Effector memory CD4-positive, alpha-beta T cell (primary cell): ENCODE measurements around the gene SNX6.
"Not testable (repeated sequence)": the region's sequence is repeated elsewhere in the genome, so short reads cannot be mapped to it uniquely, and the experiment has no call there.

Source experiments
- DNase-seq, 3 donors: peaks; one replicate each; pipeline ENCODE4 v3.0.0-alpha.2; 2020
- H3K27ac ChIP-seq: 2 replicates; pipeline ENCODE4 v1.7.0; 2013; ENCODE audit warnings: mild to moderate bottlenecking, low read length, moderate library complexity; ENCODE audit not compliant: insufficient read depth, poor library complexity, severe bottlenecking
- H3K27me3 ChIP-seq: replicated peaks from 2 replicates; pipeline ENCODE4 v1.7.0; 2013; ENCODE audit warnings: mild to moderate bottlenecking, low read length; ENCODE audit not compliant: insufficient read depth, control insufficient read depth, poor library complexity, severe bottlenecking
- H3K36me3 ChIP-seq: 2 replicates; pipeline ENCODE4 v1.7.0; 2013; ENCODE audit warnings: mild to moderate bottlenecking, low read length, moderate library complexity; ENCODE audit not compliant: control insufficient read depth, insufficient read depth
- H3K4me1 ChIP-seq: 2 replicates; pipeline ENCODE4 v1.7.0; 2013; ENCODE audit warnings: low read length, mild to moderate bottlenecking; ENCODE audit not compliant: control insufficient read depth, insufficient read depth, poor library complexity, severe bottlenecking
- H3K4me3 ChIP-seq: 2 replicates; pipeline ENCODE4 v1.7.0; 2013; ENCODE audit warnings: low read length, low read depth, mild to moderate bottlenecking; ENCODE audit not compliant: insufficient read depth, poor library complexity, severe bottlenecking
- H3K9me3 ChIP-seq: 2 replicates; pipeline ENCODE4 v1.7.0; 2013; ENCODE audit warnings: mild to moderate bottlenecking, low read length, moderate library complexity; ENCODE audit not compliant: control insufficient read depth

SNX6 gene

DNA sequence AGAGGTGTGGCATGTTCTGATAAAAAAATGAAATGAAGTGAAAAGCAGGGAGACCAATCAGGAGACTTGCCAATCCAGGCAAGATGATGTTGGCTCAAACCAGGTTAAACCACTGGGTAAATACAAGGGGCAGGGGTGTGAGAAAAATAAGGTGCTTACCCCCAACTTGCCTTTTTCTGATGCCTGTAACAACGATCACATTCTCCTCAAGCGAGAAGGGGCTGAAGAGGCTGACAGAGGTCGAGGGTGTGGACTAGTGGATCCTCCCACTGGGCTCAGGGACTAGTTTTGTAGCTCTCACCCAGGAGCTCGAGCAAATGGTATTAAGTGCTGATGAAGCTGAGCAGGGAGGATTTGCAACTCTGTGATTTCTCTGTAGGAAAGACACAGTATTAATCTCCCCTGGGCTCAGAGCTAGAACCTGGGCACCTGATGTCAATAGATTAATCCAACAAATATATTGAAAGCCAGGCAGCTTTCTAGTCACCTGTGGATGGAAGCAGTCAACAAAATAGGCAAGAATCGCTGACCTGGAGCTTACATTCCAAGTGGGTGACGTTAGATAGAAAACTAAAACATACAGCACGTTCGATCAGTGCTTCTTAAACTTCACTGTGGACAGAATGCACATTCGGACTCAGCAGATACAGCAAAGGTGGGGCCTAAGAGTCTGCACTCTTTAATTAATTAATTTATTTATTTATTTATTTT lies 75.3 kb downstream of the SNX6 start:
- no peak overlapping the region for H3K4me3 ChIP-seq
- H3K27ac ChIP-seq = peak overlapping the region; percentile 45
- no peaks in the 10 kb centered on the region for H3K9me3 ChIP-seq
- H3K27me3 ChIP-seq = no peaks in the 10 kb centered on the region
- peak in 1 of 3 donors; percentile 10 for DNase-seq
- H3K36me3 ChIP-seq = no peaks in the 10 kb centered on the region
- H3K4me1 ChIP-seq = no peaks in the 10 kb centered on the region

DNA sequence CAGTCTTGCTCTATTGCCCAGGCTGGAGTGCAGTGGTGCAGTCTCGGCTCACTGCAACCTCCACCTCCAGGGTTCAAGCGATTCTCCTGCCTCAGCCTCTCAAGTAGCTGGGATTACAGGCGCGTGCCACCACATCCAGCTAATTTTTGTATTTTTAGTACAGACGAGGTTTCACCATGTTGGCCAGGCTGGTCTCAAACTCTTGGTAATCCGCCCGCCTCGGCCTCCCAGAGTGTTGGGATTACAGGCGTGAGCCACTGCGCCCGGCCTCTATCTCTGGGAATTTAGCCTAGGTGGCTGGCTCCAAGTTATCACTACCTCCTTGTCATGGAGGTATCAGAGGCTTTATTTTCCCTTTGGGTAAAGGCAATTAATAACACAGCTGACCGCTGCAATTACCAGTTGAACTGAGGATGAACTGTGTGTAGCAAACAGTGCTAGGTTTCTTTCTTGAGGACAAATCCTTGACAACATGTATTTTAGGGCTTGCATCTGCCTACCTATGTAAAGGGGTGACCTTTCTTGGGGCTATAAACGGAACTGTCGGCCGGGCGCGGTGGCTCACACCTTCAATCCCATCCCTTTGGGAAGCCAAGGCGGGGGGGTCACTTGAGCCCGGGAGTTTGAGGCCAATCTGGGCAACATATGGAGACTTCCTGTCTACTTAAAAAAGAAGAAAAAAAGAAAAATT lies 80.5 kb downstream of the SNX6 start:
- H3K27me3 ChIP-seq, H3K27ac ChIP-seq, H3K9me3 ChIP-seq, H3K36me3 ChIP-seq, H3K4me3 ChIP-seq, H3K4me1 ChIP-seq, DNase-seq: not testable (repeated sequence)

DNA sequence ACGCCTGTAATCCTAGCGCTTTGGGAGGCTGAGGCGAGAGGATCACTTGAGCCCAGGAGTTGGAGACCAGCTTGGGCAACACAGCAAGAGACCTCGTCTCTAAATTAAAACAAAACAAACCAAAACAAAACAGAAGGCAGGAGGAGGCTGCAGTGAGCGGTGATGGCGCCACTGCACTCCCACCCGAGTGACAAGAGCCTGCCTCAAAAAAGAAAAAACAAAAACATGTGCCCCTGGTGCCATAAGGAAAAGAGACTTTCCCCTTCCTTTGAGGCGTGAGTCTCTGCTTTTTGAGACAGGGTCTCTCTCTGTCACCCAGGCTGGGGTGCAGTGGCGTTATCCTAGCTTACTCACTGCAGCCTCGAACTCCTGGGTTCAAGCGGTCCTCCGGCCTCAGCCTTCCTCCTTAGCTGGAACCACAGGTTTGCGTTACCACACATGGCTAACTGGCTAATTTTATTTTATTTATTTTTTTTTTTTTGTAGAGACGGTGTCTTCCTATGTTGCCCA lies 81.4 kb downstream of the SNX6 start:
- DNase-seq = peak in 2 of 3 donors; percentile 13 to 18
- Histone ChIP-seq H3K4me1 (no peaks in the 10 kb centered on the region), H3K27ac (no peak overlapping the region), H3K27me3 (no peaks in the 10 kb centered on the region), H3K9me3 (no peaks in the 10 kb centered on the region), H3K36me3 (no peaks in the 10 kb centered on the region), H3K4me3 (no peak overlapping the region)

DNA sequence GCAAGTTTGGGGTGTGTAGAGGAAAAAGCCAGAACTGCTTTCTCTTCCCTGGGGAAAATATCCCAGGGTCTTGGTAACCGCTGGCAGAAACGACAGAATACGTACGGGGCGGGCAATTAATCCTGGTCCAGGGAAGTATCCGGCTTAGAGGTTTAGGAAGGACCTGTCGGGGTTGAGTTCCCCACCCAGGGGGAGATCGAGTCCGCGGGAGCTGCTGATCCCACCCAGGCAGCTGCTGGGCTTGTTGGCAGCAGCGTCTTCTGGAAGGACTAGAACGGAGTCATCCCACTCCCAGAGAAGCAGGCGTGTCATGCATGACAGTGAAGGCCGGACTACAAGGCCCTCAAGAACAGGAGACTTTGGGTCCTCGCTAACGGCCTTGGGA lies 82.8 kb downstream of the SNX6 start:
- not testable (repeated sequence) for H3K27me3 ChIP-seq, H3K4me1 ChIP-seq, H3K9me3 ChIP-seq, H3K36me3 ChIP-seq, DNase-seq, H3K4me3 ChIP-seq, H3K27ac ChIP-seq

DNA sequence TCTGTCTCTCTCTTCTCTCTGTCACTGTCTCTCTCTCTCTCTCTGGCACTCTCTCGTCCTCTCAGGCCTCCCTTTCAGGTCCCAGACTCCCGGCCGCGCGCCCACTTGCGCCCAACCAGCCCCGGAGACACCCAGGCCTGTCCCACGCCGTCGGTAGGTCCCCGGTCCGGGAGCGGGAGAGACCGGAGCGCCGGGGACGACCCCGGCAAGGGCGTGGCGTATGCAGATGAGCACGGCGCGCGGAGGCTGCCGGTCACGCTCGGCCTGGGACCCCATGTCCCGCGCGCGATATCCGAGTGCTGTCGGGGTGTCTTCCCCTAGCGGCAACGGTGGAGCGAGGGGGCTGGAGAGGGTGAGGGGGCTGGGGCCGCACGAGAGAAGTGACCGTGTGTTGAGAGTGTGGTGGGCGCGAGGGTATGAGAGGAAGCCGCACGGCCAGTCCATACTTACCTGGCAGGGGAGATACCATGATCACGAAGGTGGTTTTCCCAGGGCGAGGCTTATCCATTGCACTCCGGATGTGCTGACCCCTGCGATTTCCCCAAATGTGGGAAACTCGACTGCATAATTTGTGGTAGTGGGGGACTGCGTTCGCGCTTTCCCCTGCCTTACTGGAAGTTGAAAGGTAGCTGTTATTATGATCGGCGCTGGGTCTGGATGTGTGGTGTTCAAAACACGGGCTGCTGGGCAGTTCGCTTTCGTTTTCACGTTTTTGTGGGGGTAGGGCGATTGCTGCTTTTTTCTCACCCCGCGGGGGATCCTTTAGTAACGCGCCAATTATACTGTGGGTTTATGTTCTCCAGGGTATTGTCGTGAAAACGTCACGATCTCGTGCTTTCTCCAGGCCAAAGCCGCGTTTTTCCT lies 83.4 kb downstream of the SNX6 start:
- H3K4me1 ChIP-seq, H3K36me3 ChIP-seq, H3K27me3 ChIP-seq, H3K9me3 ChIP-seq, H3K4me3 ChIP-seq, DNase-seq, H3K27ac ChIP-seq: not testable (repeated sequence)

DNA sequence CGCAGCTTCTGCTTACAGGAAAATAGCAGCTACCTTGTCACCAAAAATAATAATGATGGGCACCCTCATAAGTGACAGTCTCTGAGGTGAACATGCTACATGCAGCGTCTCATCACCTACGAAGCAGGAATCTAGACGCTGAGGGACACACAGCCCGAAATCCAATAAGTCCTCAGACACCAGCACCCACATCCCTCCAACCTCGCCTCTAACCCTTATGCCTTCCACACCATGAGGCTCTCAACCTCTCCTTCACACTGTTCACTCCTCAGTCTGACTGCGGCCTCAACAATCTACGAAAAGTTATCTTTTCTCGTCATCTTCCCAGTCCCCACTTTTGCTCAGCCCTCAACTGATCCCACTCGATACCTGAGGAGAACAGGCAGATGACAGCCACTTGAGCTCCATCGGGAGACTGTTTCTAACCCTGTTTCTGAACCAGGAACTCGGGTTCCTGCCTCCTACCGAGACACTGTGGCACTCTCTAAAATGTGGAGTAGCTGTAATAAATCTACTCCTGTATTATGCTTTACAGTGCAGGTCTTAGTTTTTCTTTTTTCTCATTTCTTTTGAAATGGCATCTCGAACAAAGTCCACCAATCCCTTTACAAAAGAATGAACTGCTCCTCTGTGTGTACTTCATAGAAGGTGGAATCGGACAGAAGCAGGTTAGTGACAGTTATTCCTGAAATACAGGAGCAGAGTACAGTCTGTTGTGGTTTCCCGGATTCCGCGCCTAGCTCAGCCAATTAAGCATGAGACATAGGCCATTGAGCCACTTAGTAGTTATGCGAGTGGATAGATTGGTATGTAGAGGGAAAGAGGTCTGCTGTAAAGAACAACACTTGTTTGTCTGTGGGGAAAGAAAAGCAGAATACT lies 89.5 kb downstream of the SNX6 start:
- DNase-seq, H3K36me3 ChIP-seq, H3K27me3 ChIP-seq, H3K9me3 ChIP-seq: not testable (repeated sequence)
- peak overlapping the region; percentile 93 for H3K27ac ChIP-seq
- H3K4me1 ChIP-seq = peaks cover 14% of the 10 kb centered on the region
- H3K4me3 ChIP-seq = peak overlapping the region; percentile 77

DNA sequence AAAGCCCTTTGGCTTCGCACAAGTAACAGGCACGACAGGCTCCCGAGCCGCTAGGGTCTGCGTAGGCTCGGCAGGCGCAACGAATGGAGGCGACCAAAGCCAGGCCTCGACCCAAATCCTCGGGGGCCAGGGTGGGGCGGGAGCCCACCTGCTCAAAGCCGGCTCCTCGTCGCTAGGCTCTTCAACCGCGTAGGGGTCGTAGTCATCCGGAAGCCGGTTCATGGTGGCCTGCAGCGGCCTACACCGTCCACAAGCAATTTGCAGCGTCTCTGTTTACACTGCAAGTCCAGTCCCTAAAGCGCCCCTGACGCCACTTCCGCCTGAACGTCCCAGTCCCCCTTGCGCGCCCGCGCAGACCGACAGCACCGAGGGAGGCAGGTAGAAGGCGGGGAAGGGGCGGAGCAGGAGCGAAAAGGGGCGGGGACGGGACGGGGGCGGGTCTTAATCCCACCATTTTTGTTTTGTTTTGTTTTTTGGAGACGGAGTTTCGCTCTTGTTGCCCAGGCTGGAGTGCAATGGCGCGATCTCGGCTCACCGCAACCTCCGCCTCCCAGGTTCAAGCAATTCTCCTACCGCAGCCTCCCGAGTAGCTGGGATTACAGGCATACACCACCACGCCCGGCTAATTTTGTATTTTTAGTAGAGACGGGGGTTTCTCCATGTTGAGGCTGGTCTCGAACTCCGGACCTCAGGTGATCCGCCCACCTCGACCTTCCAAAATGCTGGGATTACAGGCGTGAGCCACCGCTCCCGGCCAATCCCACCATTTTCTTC lies 90.4 kb downstream of the SNX6 start, which contains the start of gene EAPP:
TSS of gene EAPP (minus strand) at position 295 of the 774 bp plus-strand sequence. CDS start at position 222, 73 bp downstream.
- peaks cover 5% of the 10 kb centered on the region for H3K36me3 ChIP-seq
- peak within 1 kb of the TSS; percentile 77 for H3K4me3 ChIP-seq
- peaks cover 14% of the 10 kb centered on the region for H3K4me1 ChIP-seq
- peak within 1 kb of the TSS; percentile 93 for H3K27ac ChIP-seq
- peak; percentile 92 to 95 (median 92) for DNase-seq
- no peaks in the 10 kb centered on the region for H3K9me3 ChIP-seq
- no peaks in the 10 kb centered on the region for H3K27me3 ChIP-seq

DNA sequence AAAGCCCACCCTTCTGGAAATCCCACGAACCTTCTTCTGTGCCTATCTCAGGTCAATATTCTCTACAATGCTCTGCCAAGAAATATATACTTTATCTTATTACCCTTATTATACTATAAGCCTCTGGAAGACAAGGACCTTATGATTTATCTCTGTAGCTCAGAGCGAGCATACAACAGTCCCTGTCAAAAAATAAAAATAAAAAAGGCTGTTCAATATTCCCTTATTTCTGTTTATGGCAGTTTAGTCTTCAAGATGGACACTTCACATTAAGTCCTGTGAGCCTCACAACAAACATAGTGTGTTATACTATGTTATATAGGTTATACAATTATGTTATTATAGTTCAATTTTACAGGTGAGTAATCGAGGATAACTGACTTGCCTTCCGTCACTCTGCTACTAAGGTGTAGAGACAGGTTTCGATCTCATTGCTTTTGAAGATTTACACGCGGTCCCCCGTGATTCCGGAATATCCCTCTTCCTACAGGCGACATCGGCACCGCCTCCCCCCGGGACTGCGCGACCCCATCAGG lies 91.0 kb downstream of the SNX6 start:
- DNase-seq = peak in 1 of 3 donors; percentile 16
- Histone ChIP-seq H3K27ac (peak overlapping the region; percentile 93), H3K36me3 (peaks cover 5% of the 10 kb centered on the region), H3K4me3 (peak overlapping the region; percentile 77), H3K4me1 (peaks cover 14% of the 10 kb centered on the region), H3K27me3 (no peaks in the 10 kb centered on the region), H3K9me3 (no peaks in the 10 kb centered on the region)
